GM18520 (cell line): ENCODE results near the gene IFT80.
"Not testable (repeated sequence)": the region's sequence is repeated elsewhere in the genome, so short reads cannot be mapped to it uniquely, and the experiment has no call there.

Source experiments
- ATAC-seq: cut with Tn5 transposase; IDR thresholded peaks from one replicate; pipeline ENCODE4 v1.9.1; 2021; ENCODE audit not compliant: unreplicated experiment

The IFT80 gene

DNA sequence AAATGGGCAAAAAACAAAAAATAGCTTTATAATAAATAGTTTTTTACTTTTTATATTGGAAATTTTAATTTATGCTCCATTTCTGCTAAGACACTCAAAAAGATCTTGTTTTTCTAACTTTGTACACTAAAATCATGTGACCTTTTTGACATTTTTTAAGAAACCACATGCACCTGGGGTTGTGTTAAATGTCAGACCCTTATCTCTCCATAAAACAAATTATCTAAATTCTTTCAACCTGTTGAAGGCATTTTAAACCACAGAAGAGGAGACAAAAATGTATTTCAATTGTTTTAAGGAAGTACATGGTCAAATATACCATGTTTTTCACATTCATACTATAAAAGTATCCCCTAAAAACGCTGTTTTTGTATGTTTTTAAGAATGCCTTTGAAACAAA, 29.2 kb downstream of the IFT80 start:
- no peak for ATAC-seq

DNA sequence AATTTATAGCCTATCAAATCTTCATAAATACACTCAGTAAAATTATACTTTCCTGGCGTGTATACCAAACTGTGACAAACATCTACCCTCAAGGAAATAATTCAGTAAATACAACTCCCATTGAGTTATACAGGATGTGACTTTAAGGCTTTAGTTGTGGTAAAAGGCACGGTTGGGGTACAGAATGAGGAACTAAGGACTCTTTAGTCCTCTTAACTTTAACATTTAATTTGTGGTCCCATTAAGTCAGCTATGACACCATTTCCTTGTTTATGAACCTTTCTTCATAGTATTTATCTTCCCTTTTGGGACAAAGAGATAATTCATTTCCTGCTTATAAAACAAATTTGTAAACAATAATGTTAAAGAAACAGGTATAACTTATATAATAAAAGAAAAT, 30.2 kb downstream of the IFT80 start:
- no peak for ATAC-seq

DNA sequence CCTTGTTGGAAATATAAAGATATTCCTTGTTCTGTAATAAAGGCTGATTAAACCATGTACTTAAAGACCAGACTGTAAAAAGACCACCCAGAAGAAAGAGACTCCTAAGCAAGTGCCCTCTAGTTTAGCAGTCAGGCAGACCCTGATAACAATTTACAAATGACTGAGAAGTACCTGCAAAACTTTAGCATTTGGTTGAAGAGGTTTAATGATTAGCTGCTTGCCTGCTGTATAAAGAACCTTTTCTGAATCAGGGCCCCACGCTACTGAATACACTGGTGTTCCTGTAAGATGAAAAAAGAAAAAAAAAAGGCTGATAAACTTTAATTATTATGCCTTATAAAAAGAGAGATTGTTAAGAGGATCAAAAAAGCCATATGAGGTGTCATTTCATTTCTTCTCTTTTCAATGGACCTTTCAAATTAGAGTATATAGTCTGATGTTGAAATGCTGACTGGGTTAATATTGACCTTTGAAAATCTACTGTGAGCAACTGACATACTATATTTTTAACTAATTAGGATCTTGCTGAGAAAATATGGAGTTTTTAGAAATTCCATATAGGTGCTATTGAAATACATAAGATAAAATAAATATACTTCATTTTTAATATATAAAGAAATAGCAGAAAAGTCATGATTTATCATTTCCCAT, 33.0 kb downstream of the IFT80 start:
- no peak for ATAC-seq

DNA sequence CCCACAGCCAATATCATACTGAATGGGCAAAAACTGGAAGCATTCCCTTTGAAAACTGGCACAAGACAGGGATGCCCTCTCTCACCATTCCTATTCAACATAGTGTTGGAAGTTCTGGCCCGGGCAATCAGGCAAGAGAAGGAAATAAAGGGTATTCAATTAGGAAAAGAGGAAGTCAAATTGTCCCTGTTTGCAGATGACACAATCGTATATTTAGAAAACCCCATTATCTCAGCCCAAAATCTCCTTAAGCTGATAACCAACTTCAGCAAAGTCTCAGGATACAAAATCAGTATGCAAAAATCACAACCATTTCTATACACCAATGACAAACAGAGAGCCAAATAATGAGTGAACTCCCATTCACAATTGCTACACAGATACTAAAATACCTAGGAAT, 36.1 kb downstream of the IFT80 start:
- ATAC-seq = not testable (repeated sequence)

DNA sequence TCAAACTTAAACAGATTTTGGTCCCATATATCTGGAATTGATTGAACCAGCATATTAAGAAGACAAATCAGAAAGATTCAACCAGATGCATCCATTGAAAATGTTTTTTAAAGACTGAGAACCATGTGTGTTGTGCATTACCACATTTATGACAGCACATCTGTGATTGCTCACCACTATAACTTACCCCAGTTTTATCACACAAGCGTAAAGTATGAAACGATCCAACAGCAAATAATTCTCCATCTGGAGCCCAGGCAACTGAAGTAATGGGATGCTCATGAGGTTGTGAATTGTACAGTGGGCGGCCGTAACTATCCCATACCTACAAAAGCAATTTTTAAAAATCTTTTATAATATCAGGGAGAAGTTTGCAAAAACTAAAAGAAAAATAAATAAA, 43.2 kb downstream of the IFT80 start:
- no peak for ATAC-seq

DNA sequence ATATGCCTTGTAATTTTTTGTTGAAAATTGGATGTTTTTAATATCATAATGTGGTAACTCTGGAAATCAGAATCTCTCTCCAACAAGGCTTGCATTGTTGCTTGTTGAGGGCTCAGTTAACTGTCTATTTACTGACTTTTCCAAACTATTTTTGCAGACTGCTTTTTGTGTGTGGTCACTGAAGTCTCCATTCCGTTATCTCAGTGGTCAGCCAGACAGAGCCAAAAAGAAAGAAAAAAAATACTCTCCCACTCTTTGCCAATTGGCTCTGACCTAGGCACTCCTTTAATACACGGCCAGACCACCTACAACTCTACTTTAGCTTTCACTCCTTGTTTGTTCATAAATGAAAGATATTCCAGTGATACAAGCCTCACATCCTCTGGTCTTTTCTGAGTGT, 52.5 kb downstream of the IFT80 start:
- ATAC-seq = no peak

DNA sequence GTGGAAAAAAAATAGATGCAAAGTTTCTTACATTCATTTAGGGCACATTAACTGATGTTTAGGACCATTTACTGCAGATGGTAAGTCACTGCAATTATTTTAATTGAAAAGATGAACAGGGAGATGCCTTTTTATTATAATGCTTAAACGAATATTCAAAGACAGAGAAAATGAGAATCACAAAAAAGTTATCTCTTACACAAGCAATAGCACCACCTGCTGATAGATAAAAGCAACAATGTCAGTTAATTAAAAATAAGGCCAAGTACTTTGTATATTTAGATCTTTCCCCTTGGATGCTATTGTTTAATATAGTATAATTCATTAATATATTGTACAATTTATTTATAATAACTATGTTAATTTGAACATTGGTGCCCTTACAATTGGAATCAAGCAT, 55.9 kb downstream of the IFT80 start:
- no peak for ATAC-seq

DNA sequence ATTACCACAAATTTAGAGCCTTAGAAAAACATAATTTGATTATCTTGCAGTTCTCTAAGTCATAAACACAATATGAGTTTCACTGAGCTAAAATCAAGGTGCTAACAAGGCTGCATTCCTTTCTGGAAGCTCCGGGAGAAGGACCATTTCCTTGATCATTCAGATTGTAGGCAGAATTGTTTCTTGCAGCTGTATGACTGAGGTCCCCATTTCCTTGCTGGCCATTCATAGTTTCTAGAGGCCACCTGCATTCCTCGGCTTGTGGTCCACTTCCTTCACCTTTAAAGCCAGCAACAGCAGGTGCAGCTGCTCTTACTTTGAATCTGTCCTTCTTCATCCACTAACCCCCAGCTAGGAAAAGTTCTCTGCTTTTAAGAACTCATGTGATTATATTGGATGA, 58.7 kb downstream of the IFT80 start:
- ATAC-seq = no peak

DNA sequence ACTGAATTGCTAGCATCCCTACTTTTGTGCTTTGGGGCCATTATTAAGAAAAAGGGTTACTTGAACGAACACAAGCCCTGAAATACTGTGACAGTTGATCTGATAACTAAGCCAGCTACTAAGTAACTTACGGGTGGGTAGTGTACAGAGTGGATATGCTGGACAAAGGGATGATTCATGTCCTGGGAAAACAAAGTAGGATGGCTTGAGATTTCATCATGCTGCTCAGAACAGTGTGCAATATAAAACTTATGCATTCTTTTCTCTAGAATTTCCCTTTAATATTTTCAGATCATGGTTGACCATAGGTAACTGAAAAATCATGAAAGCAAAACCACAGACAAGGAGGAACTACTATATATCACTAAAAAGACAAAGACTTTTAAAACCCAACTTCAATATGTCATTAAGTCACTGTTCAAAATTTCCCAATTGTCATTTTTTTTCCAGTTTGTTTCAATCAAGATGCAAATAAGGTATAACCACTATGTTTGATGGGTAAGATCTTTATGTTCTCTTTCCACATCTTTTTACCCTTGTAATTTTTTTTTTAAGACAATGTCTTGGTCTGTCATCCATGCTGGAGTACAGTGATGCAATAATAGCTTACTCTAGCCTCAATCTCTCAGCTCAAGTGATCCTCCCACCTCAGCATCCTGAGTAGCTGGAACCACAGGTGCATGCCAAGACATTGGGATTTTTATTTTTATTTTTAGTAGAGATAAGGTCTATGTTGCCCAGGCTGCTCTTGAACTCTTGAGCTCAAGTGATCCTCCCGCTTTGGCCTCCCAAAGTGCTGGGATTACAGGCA, 67.7 kb downstream of the IFT80 start:
- no peak for ATAC-seq

DNA sequence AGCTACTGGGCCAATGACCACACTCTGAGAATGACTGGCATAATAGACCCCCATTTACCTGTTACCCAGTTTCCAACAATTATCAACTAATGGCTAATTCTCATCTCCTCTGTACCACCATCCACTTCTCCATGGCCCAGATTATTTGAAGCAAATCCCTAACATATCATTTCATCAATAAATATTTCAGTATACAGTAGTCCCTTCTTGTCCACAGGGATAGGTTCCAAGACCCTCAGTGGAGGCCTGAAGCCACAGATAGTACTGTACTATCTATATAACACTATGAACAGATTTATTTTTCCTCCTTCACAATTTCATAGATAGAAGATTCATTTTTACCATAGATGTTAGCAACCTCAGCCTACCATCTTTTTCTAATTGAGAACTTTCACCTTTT, 68.3 kb downstream of the IFT80 start:
- ATAC-seq = no peak

DNA sequence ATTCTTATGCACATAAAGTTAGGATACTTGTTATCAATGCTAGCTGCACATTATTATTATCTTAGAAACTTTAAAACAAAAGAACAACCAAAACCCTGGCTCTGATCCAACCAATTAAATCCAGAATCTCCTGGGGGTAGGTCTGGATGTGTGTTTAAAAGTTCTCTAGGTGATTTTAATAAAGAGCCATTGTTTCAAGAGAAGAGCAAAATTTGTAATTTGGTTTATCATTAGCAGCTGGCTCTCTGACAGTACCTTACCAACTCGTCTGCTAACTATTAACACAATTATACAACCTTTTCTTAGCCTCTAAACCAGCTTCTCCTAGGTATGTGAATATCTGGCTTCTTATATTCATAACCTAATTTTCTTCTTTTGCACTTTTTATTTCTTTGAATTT, 68.9 kb downstream of the IFT80 start:
- no peak for ATAC-seq

DNA sequence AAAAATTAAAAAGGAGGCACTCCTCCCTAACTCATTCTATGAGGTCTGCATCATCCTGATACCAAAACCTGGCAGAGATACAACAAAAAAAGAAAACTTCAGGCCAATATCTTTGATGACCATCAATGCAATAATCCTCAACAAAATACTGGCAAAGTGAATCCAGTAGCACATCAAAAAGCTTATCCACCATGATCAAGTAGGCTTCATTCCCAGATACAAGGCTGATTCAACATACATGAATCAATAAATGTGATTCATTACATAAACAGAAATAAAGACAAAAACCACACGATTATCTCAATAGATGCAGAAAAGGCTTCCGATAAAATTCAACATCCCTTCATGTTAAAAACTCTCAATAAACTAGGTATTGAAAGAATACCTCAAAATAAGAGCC, 72.7 kb downstream of the IFT80 start:
- ATAC-seq = not testable (repeated sequence)

DNA sequence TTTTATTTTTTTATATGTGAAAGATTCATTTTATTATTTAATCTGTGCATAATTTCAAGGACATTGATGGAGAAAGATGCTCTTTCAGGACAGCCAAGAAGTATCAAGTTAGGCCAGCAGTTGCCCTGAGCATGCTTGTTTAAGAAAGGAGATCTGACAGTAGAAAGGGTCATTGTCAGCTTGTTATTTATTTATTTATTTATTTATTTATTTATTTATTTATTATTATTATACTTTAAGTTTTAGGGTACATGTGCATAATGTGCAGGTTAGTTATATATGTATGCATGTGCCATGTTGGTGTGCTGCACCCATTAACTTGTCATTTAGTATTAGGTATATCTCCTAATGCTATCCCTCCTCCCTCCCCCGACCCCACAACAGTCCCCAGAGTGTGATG, 77.2 kb downstream of the IFT80 start:
- ATAC-seq = not testable (repeated sequence)

DNA sequence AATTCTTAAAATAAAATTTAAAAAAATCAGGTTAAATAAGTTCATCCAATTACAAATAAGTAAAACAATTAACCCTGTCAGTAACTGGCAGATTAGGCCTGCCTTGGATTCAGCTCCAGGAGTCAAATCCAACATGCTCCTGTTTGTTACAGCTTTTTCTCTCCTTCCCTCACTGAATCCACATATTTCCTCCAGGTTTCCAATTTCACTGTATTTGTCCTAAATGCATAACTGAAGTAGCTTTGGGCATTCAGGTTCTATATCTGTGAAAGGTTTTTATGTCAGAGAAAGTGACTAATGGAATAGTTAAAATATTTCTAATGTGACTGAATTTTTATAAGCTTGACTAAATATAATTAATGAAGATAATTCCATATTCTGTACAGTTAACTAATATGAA, 79.7 kb downstream of the IFT80 start:
- no peak for ATAC-seq

DNA sequence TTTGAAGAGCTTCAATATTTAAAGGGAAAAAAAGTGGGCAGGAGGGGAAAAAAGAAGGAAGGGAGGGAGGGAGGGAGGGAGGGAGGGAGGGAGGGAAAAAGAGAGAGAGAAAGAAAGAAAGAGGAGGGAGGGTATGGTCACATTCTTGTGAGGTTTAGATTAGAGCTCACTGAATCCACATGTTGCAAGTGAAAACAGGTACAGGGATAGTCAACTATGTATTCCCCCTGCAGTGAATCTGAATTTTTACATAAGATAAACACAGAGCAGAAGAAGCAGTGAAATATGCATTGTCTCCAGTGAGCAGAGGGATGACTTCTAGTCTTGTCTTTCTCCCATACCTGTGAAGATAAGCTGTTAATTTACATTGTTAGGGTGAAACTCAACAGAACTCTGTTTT, 84.0 kb downstream of the IFT80 start:
- no peak for ATAC-seq

DNA sequence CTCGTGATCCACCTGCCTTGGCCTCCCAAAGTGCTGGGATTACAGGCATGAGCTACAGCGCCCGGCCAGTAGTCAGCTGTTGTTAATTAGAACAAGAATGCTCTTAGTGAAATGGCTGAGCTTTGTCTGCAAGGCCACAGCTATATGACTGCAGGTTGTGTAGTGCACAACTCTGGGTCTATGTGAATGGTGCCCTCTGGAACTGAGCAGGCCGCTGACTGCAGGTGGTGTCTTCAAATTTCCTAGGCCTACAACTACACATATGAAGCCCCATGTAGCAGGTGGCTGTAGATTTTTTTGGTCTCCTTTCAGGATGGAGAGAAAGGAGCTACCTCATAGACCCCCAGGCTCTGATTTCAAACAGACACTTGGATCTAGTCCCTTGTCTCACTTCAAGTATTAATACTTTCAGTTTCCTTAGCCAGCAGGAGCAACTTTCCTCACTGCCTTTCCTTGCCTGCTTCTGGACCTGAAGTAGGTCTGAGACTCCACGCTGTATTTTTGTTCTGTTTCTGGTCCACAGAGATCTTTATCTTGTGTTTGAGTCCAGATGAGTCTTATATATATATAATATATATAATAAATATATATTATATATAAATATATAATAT, 86.9 kb downstream of the IFT80 start:
- ATAC-seq = no peak

DNA sequence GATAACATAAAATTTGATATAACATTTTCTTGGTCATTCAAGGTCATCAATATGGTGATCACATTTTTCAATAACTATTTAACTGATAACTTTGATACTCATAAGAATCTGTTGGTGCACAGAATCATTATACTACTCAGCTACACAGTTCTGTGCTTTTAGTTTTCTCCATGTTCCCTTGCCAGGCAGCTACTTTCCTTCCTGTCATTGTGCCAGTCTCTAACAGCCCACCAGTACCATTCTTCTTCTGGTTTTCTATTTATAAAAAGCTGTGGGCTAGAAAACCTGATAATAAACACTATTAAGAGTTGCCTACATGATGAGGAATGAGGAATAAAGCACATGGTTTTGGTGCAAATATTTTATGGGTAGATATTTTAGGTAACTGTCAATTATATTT, 96.2 kb downstream of the IFT80 start:
- no peak for ATAC-seq

DNA sequence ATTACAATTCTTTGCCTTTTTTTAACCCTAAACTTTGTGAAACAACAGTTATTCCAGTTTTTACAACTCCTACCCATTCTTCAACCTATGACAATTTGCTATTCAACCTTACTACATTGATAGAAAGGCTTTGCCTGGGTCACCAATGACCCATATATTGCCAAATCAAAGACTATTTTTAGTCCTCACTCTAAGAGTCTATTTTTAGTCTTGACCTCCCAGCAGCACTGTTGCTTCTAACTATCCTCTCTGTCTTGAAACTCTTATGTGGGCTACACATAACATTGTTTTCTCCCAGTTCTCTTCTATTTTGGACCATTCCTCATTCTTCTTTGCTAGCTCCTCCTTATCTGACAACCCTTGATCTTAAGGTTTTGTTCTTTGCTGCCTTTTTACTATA, 102.4 kb downstream of the IFT80 start:
- ATAC-seq = no peak

DNA sequence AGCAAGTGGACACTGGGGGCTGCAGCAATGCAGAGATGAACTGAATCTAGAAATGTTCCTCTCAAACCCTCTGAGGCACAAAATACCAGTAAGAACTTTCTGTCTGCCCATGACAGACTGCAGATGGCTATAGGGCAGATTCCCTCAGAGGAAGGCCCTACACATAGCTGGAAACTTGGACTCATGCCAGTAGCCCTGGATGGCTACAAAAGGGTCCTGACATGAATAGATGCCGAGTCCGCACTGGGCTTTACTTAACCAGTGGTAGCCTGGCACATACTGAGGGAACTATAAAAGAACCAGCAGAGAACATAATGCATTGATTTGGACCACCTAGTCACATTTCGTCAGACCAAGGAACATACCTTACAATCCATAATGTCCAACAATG, 107.1 kb downstream of the IFT80 start:
- ATAC-seq = no peak

DNA sequence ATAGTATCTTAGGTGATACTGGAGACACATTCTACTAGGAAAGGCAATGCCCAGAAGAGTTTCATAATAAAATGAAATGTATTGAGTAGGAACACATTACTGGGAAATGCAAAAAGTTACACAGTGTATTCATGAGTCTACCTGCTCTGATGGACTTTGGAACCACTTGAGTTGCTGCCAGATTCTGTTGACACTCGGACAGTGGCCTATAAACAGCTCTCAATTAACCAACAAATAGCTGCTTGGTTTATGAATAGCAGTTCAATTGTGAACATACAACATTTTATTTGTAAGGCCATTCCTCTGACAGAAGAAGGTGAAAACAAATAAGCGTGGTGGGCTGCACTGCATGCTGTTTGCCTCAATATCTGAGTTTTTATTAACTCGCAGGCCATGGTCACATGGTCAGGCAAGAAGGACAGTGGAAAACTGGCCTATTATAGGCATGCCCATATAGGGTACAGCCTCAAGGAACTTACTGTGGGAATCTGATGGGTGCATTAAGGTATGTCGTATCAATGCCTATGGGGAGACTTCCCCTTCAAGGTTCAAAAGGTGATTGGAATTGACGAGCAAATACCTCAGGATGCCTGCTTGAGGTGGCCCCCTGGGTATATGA, 107.6 kb downstream of the IFT80 start:
- no peak for ATAC-seq

DNA sequence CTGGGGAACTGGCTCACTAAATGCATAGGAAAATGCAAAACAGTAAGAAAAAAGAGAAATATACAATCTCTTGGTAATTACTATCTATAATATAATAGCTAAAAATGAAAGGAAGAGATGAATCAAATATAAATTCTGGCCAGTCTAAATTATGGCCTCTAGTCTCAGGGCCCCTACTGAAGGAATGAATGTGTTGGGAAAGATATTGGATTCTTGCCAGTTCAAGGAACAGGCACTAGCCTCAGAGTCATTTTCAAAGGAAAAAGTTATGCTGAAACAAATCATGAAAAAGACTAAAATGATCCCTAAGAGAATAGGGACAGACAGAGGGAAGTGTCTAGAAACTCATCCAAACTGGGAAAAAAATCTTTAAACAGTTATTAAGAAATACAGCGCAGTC, 111.4 kb downstream of the IFT80 start:
- ATAC-seq = no peak

DNA sequence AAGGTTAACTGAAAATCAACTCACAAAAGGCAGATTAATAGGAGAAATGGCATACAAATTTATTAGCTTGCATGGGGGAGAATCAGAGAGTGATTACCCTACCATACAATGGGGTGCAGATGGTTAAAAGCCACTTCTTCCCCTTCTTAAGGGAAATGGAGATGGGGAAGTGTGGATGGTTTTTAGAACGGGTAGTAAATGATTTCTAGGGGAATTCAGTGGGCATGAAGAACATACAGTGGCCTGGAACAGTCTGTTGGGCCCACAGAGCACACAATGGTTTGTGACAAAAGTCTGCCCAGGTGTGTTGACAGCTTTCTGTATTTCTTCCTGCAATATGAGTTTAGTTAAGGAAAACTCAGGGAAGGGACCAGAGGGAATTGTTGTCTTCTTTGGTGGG, 112.8 kb downstream of the IFT80 start:
- no peak for ATAC-seq
